Islet of Langerhans (tissue), 1 donor: Measurements from ENCODE around the gene HIF1A.
"Not testable (repeated sequence)": the region's sequence is repeated elsewhere in the genome, so short reads cannot be mapped to it uniquely, and the experiment has no call there.

Experiments
- FAIRE-seq: peaks from one replicate; lab custom pipeline; 2011; peaks lifted over from hg19 to GRCh38; lab: Jason Lieb, UNC

HIF1A gene

DNA sequence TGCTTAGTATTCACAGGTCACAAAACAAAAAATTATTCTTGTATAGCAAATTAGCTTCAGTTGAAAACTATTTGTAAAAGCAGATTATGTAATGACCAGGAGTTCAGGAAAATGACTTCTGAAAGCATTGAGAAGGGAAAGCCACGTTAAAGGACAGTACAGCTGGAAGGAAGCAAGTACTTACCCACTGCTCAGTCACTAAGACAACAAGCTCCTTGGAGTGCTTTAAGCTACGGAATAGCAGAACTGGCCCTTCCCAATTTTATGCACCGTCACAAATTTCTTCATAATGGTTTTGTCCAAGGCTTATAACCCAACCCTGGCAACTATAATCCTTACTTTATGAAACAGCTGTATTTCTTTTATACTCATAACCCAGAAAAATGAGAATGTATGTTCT is 54.0 kb downstream of the HIF1A start:
- no peak for FAIRE-seq

DNA sequence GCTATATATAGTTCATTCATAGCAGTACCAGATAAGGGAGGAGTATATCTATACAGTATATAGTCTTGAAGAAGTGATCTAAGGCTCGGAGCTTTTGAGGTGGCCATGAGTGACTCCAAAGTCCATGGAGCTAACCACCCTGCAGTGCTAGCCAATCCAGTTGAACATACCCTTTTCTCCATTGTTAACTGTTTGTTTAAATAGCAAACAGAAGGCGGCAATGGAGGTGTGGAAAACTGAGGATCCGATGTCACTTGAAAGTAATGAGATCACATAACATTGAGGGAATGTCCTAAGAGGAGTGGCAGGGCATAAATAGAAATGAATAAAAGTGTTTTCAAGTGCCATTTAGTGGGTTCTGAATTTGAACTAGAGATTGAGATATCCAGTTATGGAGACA is 54.6 kb downstream of the HIF1A start:
- FAIRE-seq, result no peak

- no peak for FAIRE-seq
Observed at GRCh38 chr14:61750708-61751474, 55.6 kb downstream of the HIF1A start.

- FAIRE-seq, result peak; percentile 58
Observed at GRCh38 chr14:61751475-61751989, 56.2 kb downstream of the HIF1A start.

DNA sequence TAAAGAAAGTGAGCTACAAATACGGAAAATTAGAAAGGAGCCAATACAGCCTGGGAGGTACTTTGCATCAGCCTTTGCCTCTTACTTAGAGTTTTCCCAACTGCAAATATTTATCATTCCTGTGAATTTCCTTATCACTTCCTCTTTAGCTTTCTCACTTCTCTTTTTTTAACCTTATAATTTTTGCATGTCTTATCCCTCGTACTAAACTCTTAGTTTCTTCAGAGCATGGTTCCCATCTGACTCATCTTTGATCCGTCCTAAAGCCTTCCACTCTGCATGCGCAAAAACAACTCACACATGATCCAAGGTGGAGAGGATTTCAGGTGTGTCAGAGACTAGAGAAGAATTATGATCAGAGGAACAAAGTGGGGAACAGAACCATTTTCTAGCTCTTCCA is 57.3 kb downstream of the HIF1A start:
- FAIRE-seq, result no peak

GRCh38 chr14:61753631-61754030 is 58.3 kb downstream of the HIF1A start:
- FAIRE-seq, result no peak

DNA sequence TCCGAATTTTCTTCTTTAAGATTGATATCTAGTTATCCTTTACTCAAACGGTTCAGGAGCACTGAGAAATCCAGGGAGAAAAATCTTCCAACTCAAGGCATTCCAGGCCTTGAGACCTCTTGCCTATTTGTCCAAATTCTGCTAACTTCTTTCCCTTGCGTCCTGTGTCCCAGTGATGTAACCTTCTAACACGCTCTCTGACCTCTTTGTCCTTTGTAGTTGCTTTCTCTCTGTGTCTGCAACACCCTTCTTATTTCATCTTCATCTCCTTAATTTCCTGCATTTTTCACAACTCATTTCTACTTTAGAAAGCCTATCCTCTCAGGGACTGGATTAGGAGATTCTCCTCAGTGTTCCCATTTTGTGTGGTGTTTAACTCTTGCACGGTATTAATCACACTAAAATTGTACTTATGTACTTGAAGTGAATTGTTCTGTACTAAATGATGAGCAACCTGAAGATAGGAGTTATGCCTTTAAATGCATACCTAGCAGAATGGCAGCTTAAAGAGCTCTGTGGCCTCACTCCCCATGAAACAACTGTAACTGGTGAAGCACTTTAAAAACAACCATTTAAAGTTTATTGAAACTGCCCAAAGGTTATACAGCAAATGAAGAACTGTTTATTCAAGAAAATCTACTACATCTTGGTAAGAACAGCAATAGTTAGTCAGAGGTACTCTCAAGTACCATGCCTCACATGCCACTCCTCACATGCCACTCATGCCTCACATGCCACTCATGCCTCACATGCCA is 59.5 kb downstream of the HIF1A start:
- FAIRE-seq, result no peak

DNA sequence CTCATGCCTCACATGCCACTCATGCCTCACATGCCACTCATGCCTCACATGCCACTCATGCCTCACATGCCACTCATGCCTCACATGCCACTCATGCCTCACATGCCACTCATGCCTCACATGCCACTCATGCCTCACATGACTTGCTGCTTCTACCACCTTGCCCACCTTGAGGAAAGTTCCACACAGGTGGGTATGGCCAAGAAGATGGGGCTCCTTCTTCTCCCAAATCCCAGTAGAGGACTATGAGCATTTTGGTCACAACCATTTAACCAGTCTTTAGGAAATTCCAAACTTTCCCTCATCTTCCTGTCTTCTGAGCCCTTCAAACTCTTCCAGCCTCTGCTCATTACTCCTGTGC is 60.0 kb downstream of the HIF1A start:
- FAIRE-seq, result not testable (repeated sequence)

GRCh38 chr14:61756135-61756534 is 60.8 kb downstream of the HIF1A start:
- no peak for FAIRE-seq

DNA sequence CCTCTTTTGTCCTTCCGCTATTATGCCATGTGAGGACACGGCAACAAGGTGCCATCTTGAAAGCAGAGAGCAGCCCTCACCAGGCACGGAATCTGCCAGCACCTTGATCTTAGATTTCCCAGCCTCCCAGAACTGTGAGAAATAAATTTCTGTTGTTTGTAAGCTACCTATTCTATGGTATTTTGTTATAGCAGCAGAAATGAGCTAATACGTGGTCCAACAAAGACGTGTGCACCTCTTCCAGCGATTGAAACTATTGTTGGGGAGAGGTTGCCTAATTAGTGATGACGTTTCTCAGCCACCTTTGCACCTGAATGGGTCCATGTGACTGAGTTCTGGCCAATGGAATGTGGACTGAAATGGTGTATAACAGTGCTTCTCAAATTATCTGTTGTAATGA is 64.6 kb downstream of the HIF1A start:
- no peak for FAIRE-seq

GRCh38 chr14:61761557-61761956 is 66.2 kb downstream of the HIF1A start:
- peak; percentile 38 for FAIRE-seq

DNA sequence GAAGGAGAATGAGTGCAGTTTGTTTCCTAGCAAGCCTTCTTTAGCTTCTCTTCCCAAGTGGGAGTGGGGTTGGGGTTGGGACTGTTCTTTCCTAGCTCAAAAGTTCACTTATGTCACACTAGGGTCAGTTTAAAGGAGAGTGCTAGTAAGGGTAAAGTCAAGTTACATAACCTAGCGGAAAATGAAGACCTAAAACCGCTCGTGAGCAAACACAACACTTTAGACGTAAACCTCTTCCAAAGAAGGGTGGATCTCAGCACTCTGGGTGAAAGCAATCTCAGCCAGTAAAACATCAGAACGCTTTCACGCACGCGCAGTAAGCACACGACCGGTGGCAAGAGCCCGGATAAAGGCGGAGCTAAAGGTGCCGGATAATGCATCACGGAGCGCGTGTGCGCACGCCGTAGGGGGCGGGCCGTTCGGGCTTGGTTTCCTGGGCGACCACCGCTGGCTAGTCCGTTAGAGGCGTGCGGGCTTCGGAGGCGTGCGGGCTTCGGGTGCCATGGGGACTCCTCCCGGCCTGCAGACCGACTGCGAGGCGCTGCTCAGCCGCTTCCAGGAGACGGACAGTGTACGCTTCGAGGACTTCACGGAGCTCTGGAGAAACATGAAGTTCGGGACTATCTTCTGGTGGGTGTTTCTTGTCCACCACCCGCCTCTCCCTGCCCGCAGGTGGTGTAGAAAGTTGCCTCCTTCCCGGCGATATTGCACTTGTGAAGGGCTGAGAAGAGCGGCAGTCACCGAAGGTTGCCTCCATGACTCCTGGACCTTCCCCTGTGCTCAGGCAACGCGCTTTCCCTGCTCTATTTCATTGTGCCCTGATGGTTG is 66.9 kb downstream of the HIF1A start, which contains the start of gene SNAPC1:
Gene SNAPC1 (plus strand): TSS at position 462 of the 828 bp plus-strand sequence. CDS start 41 bp downstream, at position 503.
- FAIRE-seq, result peak; percentile 82

- FAIRE-seq, result no peak
Observed at GRCh38 chr14:61764342-61765122, 69.2 kb downstream of the HIF1A start.

GRCh38 chr14:61765225-61765943 is 70.1 kb downstream of the HIF1A start:
- FAIRE-seq, result no peak

GRCh38 chr14:61766151-61766550 is 70.8 kb downstream of the HIF1A start:
- FAIRE-seq, result no peak

GRCh38 chr14:61768240-61768639 is 72.9 kb downstream of the HIF1A start:
- FAIRE-seq, result peak; percentile 75

GRCh38 chr14:61769893-61770292 is 74.6 kb downstream of the HIF1A start:
- no peak for FAIRE-seq

DNA sequence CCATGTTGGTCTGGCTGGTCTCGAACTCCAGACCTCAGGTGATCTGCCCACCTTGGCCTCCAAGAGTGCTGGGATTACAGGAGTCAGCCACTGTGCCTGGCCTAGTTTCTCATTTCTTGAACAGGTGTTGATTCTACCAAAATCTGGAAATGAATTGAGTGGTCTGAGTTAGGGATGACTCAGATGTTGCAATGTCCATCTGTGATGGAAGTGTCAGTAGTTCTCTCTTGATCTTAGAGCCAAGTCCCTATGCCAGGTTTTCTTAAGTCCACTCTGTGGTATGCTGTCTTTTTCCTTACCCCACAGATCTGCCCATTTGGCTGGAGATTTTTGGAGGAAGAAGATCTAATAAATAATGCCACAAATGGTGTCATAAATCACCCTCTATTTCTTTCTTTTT is 79.5 kb downstream of the HIF1A start:
- no peak for FAIRE-seq

GRCh38 chr14:61780125-61780524 is 84.8 kb downstream of the HIF1A start:
- no peak for FAIRE-seq

DNA sequence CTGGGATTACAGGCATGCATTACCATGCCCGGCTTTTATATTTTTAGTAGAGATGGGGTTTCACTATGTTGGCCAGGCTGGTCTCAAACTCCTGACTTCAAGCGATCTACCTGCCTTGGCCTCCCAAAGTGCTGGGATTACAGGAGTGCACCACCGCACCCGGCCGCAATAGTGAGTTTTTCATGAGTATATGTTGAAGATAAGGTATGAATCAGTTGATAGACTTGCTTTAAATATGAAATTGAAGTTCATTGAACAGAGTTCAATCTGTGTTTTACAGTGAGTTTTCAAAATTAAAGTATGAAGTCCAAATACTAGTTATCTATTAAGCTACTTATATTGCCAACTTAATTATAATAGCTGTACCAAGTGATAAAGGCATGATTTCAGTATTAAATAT is 102.0 kb downstream of the HIF1A start:
- no peak for FAIRE-seq
